Measurements from ENCODE around the gene PLPP4.

Gene PLPP4

DNA sequence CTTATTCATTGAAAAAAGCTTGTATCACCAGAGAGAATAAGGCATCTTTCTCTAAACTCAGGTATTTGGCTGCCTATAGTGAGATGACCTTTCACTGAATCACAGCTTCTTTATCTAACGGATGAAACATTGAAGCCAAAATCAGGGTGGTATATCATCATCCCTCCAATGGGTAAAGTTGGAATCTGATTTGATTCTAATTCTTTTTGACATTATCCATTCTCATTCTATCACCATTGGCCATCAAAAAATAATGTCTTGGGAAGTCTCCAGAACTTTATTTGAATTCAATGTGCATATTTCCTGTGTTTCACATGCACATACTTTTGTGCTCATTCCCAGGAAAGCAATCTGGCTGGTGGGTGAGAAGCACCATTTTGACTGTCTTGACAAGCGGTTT, 95.2 kb downstream of the PLPP4 start:
- TF ChIP-seq, protein P1, sequence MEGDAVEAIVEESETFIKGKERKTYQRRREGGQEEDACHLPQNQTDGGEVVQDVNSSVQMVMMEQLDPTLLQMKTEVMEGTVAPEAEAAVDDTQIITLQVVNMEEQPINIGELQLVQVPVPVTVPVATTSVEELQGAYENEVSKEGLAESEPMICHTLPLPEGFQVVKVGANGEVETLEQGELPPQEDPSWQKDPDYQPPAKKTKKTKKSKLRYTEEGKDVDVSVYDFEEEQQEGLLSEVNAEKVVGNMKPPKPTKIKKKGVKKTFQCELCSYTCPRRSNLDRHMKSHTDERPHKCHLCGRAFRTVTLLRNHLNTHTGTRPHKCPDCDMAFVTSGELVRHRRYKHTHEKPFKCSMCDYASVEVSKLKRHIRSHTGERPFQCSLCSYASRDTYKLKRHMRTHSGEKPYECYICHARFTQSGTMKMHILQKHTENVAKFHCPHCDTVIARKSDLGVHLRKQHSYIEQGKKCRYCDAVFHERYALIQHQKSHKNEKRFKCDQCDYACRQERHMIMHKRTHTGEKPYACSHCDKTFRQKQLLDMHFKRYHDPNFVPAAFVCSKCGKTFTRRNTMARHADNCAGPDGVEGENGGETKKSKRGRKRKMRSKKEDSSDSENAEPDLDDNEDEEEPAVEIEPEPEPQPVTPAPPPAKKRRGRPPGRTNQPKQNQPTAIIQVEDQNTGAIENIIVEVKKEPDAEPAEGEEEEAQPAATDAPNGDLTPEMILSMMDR (IDR thresholded peaks at IDR 0.05; ENCODE audit: low read depth, low read length): no peak
- no peak for DNase-seq (ENCODE audit: extremely low read depth, low read depth)

DNA sequence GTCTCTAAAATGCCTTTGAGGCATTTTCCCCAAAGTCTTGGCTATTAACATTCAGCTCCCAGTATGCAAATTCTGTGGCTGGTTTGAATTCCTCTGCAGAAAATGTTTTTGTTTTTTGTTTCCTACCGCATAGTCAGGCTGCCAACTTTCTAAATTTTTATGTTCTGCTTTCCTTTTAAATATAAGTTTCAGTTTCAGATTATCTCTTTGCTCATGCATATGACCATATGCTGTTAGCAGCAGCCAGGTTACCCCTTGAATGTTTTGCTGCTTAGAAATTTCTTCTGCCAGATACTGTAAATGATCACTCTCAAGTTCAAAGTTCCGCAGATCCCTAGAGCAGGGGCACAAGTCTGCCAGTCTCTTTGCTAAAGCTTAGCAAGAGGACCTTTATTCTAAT, 96.9 kb downstream of the PLPP4 start:
- TF ChIP-seq, protein P1 (IDR thresholded peaks at IDR 0.05; ENCODE audit: low read depth, low read length): no peak
- no peak for DNase-seq (ENCODE audit: extremely low read depth, low read depth)

DNA sequence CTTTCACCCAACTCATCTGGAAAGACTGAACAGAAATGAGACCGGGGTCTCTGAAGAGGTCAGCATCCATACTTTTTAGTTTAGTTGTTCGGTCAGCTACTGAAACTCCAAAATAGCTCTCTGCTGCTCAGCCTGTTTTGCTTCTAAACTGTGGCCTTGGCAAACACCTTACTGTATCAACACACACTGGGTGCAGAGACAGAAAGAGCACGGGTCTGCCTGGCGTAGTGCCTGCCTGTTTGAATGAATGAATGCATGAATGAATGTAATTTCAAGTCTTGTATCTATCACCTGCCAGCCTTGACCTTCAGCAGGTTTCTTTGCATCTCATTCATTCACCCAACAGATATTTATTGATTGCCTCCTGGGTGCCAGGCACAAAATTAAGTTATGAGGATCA, 98.4 kb downstream of the PLPP4 start:
- DNase-seq (ENCODE audit: extremely low read depth, low read depth): no peak
- TF ChIP-seq, protein P1 (IDR thresholded peaks at IDR 0.05; ENCODE audit: low read depth, low read length): no peak

DNA sequence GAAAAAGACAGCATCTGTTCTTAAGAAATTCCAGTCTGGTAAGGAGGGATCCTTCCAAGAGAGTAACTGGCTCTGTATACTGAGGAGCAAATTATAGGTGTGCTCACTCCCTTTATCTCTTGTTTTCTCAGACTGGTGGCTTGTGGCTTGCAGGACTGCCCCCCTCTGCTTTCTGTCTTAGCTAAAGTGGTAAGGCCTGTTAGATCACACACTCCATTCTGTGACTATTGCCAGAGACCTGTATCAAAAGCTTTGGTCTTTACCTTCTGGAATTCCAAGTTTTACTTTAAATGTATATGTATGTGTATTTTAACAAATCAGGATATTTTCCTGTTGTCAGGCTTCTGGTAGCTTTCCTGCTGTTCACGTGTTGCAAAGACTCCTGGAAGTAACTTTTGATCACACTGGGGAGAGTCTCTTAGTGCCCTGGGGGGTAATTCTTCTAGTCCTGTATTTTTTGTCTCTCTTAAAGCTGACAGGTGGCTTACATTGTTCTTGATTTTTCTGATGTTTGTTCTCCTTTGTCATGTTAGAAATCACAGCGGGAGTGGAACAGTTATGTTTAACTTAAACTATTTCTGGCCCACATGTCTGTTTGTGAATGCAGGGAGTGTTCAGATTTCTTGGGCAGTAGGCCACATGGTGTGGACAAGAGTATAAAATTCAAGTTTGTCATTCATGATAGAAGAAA, 99.0 kb downstream of the PLPP4 start:
- DNase-seq (ENCODE audit: extremely low read depth, low read depth): no peak
- TF ChIP-seq, protein P1 (IDR thresholded peaks at IDR 0.05; ENCODE audit: low read depth, low read length): no peak

DNA sequence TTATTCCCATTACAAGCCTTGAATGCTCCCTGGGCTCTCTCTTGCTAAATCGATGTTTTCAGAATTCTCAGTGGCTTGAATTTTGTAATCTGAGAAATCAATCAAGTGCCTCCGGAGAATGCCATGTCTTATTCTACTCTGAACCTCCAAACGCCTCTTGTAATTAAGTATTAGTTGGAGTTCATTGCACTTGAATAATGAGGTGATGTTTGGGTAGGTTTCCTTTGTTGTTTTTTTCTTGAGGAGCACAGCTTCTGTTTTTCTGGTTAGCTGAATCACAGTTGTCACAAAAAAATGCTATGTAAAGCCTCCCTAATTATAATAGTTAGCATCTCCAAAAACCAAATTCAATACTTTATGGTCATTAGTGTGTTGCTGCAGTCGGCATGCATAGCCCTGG, 100.3 kb downstream of the PLPP4 start:
- no peak for DNase-seq (ENCODE audit: extremely low read depth, low read depth)
- TF ChIP-seq, protein P1 (IDR thresholded peaks at IDR 0.05; ENCODE audit: low read depth, low read length): no peak

DNA sequence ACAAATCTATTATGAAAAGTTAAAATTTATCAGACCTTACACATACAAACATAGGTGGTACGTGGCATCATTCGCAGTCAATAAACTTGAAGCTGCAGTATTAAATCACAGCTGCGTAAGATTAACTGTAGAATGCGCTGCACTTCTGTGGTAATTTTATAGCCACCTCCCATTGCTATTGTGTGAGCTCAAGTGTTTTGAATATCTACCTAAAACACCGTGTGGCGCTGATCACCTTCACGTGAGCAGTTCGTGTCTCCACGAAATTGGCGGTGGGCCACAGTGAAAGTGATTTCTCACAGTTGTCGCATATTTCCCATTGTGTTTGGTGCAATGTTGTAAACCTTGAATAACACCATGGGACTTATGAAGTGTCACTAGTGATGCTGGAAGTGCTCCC, 102.8 kb downstream of the PLPP4 start:
- DNase-seq (ENCODE audit: extremely low read depth, low read depth): no peak
- TF ChIP-seq, protein P1 (IDR thresholded peaks at IDR 0.05; ENCODE audit: low read depth, low read length): no peak

DNA sequence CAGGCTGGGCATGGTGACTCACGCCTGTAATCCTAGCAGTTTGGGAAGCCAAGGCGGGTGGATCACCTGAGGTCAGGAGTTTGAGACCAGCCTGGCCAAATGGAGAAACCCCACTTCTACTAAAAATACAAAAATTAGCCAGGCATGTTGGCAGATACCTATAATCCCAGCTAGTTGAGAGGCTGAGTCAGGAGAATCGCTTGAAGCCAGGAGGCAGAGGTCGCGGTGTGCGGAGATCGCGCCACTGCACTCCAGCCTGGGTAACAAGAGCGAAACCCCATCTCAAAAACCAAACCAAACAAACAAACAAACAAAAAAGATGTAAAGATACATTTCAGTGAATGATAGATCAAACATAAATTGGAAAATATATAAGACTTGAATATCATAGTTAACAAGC, 105.9 kb downstream of the PLPP4 start:
- DNase-seq (ENCODE audit: extremely low read depth, low read depth): no peak
- TF ChIP-seq, protein P1 (IDR thresholded peaks at IDR 0.05; ENCODE audit: low read depth, low read length): no peak

Measured in AG09319 (cell line).